Activated naive CD4-positive, alpha-beta T cell treated with anti-CD3 and anti-CD28 coated beads, Interleukin-2, amount 50 U/mL, for 72 hours (primary cell): Measurements from ENCODE around the gene XPO6. TPM values are rescaled to one million over a fixed set of nuclear protein-coding genes. Genes with fewer than 3 reads are reported as not detected.

ENCODE experiments used
- ATAC-seq, 2 donors: fragments of 150-1000 bp; cut with Tn5 transposase; 2 replicates each; pipeline ENCODE4 v1.10.0; 2021; ENCODE audit warnings: mild to moderate bottlenecking in 2 of 2, moderate library complexity in 2 of 2
- DNase-seq, 2 donors: peaks; one replicate each; pipeline ENCODE4 v3.0.0; 2021 to 2022; ENCODE audit warnings: low spot score in 2 of 2
- H3K27ac Mint-ChIP-seq, 2 donors: one replicate each; pipeline ENCODE4 v1.8.0; 2022; ENCODE audit warnings: mild to moderate bottlenecking in 2 of 2, mixed read lengths in 2 of 2
- H3K36me3 Mint-ChIP-seq, 2 donors: one replicate each; pipeline ENCODE4 v1.8.0; 2022; ENCODE audit warnings: mixed read lengths in 2 of 2
- H3K9me3 Mint-ChIP-seq, 2 donors: one replicate each; pipeline ENCODE4 v1.8.0; 2022; ENCODE audit warnings: mixed read lengths in 2 of 2
- total RNA-seq, 2 donors: library from RNA; stranded (reverse); gene quantifications; one replicate each; pipeline ENCODE4 v1.2.3, GENCODE V29; 2022

Gene XPO6
- total RNA-seq, 2 donors from 2014 or later, result 204 to 278 TPM

DNA sequence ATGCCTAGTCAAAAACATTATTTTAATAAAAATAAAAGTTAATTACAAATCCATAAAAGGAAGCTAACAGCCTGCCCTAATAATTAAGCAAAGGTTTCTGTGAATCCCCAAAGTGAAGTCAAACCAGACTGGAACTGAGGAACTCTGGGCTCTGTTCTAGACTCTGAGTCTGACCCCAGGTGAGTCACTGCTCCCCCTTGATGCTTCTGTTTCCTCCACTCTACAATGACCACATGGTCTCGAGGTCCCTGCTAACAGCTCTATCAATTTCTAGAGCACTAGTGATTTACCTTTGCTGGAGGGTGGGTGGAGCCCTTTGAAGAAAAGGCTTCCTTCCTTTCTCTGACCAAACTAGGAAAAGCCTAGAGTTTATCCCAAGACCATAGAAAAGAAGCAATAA lies 32.4 kb downstream of the XPO6 start:
- DNase-seq (no peak), ATAC-seq (peak in 1 of 2 donors; percentile 44)
- peaks cover 30 to 49% of the 10 kb centered on the region in 2 donors for H3K36me3 Mint-ChIP-seq
- no peaks in the 10 kb centered on the region for H3K9me3 Mint-ChIP-seq
- peak overlapping the region in 1 of 2 donors; percentile 78 for H3K27ac Mint-ChIP-seq

GRCh38 chr16:28175715-28176114 lies 36.0 kb downstream of the XPO6 start:
- Mint-ChIP-seq H3K36me3 (peaks cover 31 to 40% of the 10 kb centered on the region in 2 donors), H3K27ac (peak overlapping the region in 1 of 2 donors; percentile 37), H3K9me3 (no peaks in the 10 kb centered on the region)
- ATAC-seq (no peak), DNase-seq (no peak)

- peaks cover 17 to 34% of the 10 kb centered on the region in 2 donors for H3K36me3 Mint-ChIP-seq
- peak overlapping the region in 1 of 2 donors; percentile 84 for H3K27ac Mint-ChIP-seq
- no peak for DNase-seq
- no peaks in the 10 kb centered on the region for H3K9me3 Mint-ChIP-seq
- ATAC-seq, result no peak
Measured at GRCh38 chr16:28172336-28172735, 39.4 kb downstream of the XPO6 start.

- DNase-seq (no peak), ATAC-seq (no peak)
- no peaks in the 10 kb centered on the region for H3K9me3 Mint-ChIP-seq
- H3K36me3 Mint-ChIP-seq, result peaks cover 17 to 39% of the 10 kb centered on the region in 2 donors
- peak overlapping the region in 1 of 2 donors; percentile 84 for H3K27ac Mint-ChIP-seq
Measured at GRCh38 chr16:28171816-28172215, 39.9 kb downstream of the XPO6 start.

- DNase-seq (peak in 1 of 2 donors; percentile 19), ATAC-seq (peak; percentile 17 to 67)
- Mint-ChIP-seq H3K27ac (peak overlapping the region; percentile 6 to 58), H3K36me3 (peaks cover 3 to 42% of the 10 kb centered on the region in 2 donors), H3K9me3 (no peaks in the 10 kb centered on the region)
Measured at GRCh38 chr16:28168991-28169554, 42.7 kb downstream of the XPO6 start.

- Mint-ChIP-seq H3K9me3 (no peaks in the 10 kb centered on the region), H3K36me3 (peaks cover 0 to 48% of the 10 kb centered on the region in 2 donors), H3K27ac (peak overlapping the region; percentile 73 to 84)
- DNase-seq (no peak), ATAC-seq (no peak)
Measured at GRCh38 chr16:28167730-28168129, 44.0 kb downstream of the XPO6 start.

DNA sequence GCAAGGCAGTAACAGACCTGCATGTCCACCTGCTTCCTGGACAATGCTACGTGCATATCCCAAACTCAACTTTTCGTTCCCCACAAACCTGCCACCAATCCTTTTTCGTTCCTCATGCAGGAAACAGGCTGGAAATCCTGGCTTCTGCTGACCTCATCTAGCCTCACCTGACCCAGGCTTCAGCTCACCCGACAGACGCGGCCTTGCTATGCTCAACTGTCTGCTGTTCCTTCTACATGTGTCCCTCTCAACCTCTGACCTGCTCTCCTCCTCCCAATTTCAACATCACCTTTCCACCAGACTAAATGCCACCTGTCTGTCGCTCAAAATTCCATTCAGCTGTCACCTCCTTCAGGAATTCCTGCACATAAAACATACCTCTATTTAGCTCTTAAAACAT lies 44.5 kb downstream of the XPO6 start:
- DNase-seq, result no peak
- H3K27ac Mint-ChIP-seq, result peak overlapping the region; percentile 73 to 84
- peaks cover 0 to 43% of the 10 kb centered on the region in 2 donors for H3K36me3 Mint-ChIP-seq
- ATAC-seq, result no peak
- H3K9me3 Mint-ChIP-seq, result no peaks in the 10 kb centered on the region

DNA sequence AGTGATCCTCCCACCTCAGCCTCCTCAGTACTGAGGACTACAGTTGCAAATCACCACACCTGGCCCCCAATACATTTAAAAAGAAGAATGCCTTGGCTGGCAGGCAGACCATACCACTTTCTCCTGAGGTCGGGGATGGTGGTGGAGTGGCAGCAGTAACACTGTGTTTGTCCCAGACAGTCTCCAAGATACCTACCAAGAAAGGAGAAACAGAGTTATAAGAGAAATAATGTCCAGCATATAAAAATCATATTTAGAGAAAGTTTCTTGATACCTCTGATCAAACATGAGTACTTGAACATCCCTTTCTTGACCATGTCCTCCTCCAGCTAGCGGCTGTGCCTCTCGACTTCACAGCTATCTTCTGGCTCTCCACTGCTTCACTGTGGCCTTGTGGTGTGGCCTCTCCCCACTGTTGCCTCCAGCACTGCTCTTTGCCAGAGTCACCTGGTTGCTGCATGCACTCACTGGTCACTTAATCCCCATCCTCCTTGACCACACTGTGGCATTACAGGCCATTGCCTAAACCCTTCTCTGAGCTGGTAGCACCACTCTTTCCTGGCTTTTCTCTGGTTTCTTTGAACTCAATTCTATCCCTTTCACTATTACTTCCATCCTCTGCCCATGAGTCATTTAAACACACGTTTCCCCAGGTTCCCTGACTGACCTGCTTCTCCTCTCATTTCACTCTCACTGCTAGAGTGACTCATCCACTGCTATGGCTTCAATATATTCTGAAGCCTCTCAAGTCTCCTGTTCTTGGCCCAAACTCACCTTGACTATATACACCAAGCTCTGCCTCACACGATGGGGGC lies 45.2 kb downstream of the XPO6 start:
- peak; percentile 93 to 97 for ATAC-seq

GRCh38 chr16:28165598-28165997 lies 46.2 kb downstream of the XPO6 start:
- H3K9me3 Mint-ChIP-seq, result no peaks in the 10 kb centered on the region
- DNase-seq (no peak), ATAC-seq (no peak)
- peak overlapping the region; percentile 73 to 95 for H3K27ac Mint-ChIP-seq
- peaks cover 0 to 43% of the 10 kb centered on the region in 2 donors for H3K36me3 Mint-ChIP-seq

More for the DNA sequence above, 45.2 kb downstream of the XPO6 start:
- Mint-ChIP-seq H3K36me3 (peaks cover 0 to 43% of the 10 kb centered on the region in 2 donors), H3K27ac (peak overlapping the region; percentile 73 to 95), H3K9me3 (no peaks in the 10 kb centered on the region)
- DNase-seq, result peak; percentile 50 to 86

DNA sequence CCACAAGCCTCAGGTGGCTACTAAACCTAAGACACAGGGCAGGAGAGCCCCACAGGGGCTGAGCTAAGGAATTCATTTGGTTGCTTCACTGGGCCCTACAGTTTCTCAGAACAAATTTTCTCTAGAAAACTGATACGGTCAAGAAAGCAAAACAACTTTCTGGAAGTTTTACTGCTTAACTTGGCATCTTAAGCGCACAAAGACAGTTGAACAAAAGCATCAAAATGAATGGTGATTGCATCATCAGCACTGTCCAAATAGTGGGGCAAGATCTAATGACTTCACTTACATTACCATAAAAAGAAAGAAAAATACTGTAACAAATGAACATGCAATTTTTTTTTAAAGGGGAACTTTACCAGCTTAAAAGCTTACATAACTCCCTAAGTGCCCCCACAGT lies 47.6 kb downstream of the XPO6 start:
- DNase-seq (no peak), ATAC-seq (no peak)
- Mint-ChIP-seq H3K9me3 (no peaks in the 10 kb centered on the region), H3K36me3 (peaks cover 0 to 50% of the 10 kb centered on the region in 2 donors), H3K27ac (peak overlapping the region; percentile 14 to 58)

- DNase-seq (no peak), ATAC-seq (no peak)
- Mint-ChIP-seq H3K36me3 (peaks cover 0 to 52% of the 10 kb centered on the region in 2 donors), H3K27ac (peak overlapping the region; percentile 14 to 58), H3K9me3 (no peaks in the 10 kb centered on the region)
Measured at GRCh38 chr16:28163699-28164098, 48.1 kb downstream of the XPO6 start.

- no peak for DNase-seq
- no peak overlapping the region for H3K27ac Mint-ChIP-seq
- peaks cover 0 to 58% of the 10 kb centered on the region in 2 donors for H3K36me3 Mint-ChIP-seq
- ATAC-seq, result no peak
- no peaks in the 10 kb centered on the region for H3K9me3 Mint-ChIP-seq
Measured at GRCh38 chr16:28162326-28162877, 49.4 kb downstream of the XPO6 start.

DNA sequence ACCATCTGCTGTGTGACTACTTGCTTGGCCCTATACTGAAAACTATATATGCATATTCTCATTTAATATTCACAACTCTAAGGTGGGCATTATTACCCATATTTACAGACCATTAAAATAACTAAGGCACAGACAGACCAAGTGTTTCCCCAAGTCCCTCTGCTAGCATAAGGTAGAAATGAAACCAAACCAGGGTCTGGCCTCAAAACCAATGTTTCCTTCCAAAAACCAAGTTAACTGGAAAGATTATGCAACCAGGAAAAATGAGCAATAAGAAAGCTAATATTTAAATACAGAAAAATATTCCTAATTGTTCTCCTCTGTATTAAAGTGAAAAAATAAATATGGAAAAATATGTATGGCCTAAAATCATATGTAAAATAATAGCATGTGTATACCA lies 50.1 kb downstream of the XPO6 start:
- H3K9me3 Mint-ChIP-seq, result no peaks in the 10 kb centered on the region
- ATAC-seq (no peak), DNase-seq (no peak)
- peaks cover 0 to 56% of the 10 kb centered on the region in 2 donors for H3K36me3 Mint-ChIP-seq
- H3K27ac Mint-ChIP-seq, result no peak overlapping the region

DNA sequence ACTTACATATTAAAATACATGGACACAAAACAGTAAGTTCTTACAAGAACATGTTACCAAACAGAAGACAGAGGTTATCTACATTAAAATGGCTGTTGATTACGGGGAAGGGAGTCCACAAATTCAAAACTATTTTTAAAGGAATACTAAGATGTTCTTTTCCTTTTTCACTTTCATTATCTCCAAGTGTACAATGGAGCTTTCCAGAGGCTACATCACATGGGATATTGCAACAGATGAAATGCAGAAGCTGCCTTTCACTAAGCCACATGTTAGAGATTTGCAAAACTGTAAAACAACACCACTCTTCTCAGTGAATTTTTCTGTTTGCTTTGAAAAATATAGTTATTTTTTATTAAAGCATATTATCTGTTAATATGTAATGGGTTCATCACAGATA lies 53.6 kb downstream of the XPO6 start:
- ATAC-seq (no peak), DNase-seq (no peak)
- H3K36me3 Mint-ChIP-seq, result peaks cover 5 to 39% of the 10 kb centered on the region in 2 donors
- H3K9me3 Mint-ChIP-seq, result no peaks in the 10 kb centered on the region
- peak overlapping the region; percentile 36 to 79 for H3K27ac Mint-ChIP-seq

- no peak for ATAC-seq
Measured at GRCh38 chr16:28156056-28156680, 55.6 kb downstream of the XPO6 start.

GRCh38 chr16:28155293-28155692 lies 56.5 kb downstream of the XPO6 start:
- Mint-ChIP-seq H3K27ac (peak overlapping the region in 1 of 2 donors; percentile 21), H3K36me3 (peaks cover 18 to 54% of the 10 kb centered on the region in 2 donors), H3K9me3 (no peaks in the 10 kb centered on the region)
- ATAC-seq (no peak), DNase-seq (no peak)

More at GRCh38 chr16:28156056-28156680, 55.6 kb downstream of the XPO6 start:
- H3K36me3 Mint-ChIP-seq, result peaks cover 10 to 45% of the 10 kb centered on the region in 2 donors
- H3K9me3 Mint-ChIP-seq, result no peaks in the 10 kb centered on the region
- H3K27ac Mint-ChIP-seq, result peak overlapping the region; percentile 21 to 67
- no peak for DNase-seq

GRCh38 chr16:28151180-28151579 lies 60.6 kb downstream of the XPO6 start:
- Mint-ChIP-seq H3K9me3 (no peaks in the 10 kb centered on the region), H3K27ac (peak overlapping the region; percentile 39 to 59), H3K36me3 (peaks cover 37 to 55% of the 10 kb centered on the region in 2 donors)
- DNase-seq (no peak), ATAC-seq (no peak)
